ENCODE measurements around the gene MYO15B.

GRCh38 chr17:75622076-75622475, 34.5 kb downstream of the MYO15B start:
- TF ChIP-seq CTCF (IDR thresholded peaks at IDR 0.05 in 2 of 3, conservative IDR thresholded peaks at IDR 0.05 in 1 of 3; ENCODE audit: borderline replicate concordance in 1 of 3, insufficient read depth in 1 of 3, low read depth in 2 of 3, low read length in 2 of 3) (no peak), POLR2A (IDR thresholded peaks at IDR 0.05; ENCODE audit: borderline replicate concordance, extremely low read depth, insufficient read depth, insufficient read length) (no peak), SP1 (IDR thresholded peaks at IDR 0.05; ENCODE audit: low read depth) (no peak)

All from HCT116 (cell line).